ENCODE data around the gene DGKE.

DGKE gene

GRCh38 chr17:56810891-56811775, 22.8 kb upstream of the DGKE start:
- H3K4me3 ChIP-seq (replicated peaks; ENCODE audit: low read depth, low read length): no peak overlapping the region
- no peak for TF ChIP-seq CTCF (IDR thresholded peaks at IDR 0.05; ENCODE audit: low read depth, low read length, missing control alignments)
- no peak for DNase-seq (ENCODE audit: extremely low read depth, low read depth)

GRCh38 chr17:56812901-56813388, 21.0 kb upstream of the DGKE start:
- DNase-seq (ENCODE audit: extremely low read depth, low read depth): no peak
- H3K4me3 ChIP-seq (replicated peaks; ENCODE audit: low read depth, low read length): no peak overlapping the region
- no peak for TF ChIP-seq CTCF (IDR thresholded peaks at IDR 0.05; ENCODE audit: low read depth, low read length, missing control alignments)

- DNase-seq (ENCODE audit: extremely low read depth, low read depth): no peak
Measured at GRCh38 chr17:56815711-56816110, 18.2 kb upstream of the DGKE start.

GRCh38 chr17:56817066-56817465, 16.9 kb upstream of the DGKE start:
- no peak overlapping the region for H3K4me3 ChIP-seq (replicated peaks; ENCODE audit: low read depth, low read length)
- TF ChIP-seq CTCF (IDR thresholded peaks at IDR 0.05; ENCODE audit: low read depth, low read length, missing control alignments): no peak
- DNase-seq (ENCODE audit: extremely low read depth, low read depth): no peak

More at GRCh38 chr17:56815711-56816110, 18.2 kb upstream of the DGKE start:
- TF ChIP-seq CTCF (IDR thresholded peaks at IDR 0.05; ENCODE audit: low read depth, low read length, missing control alignments): no peak
- no peak overlapping the region for H3K4me3 ChIP-seq (replicated peaks; ENCODE audit: low read depth, low read length)

GRCh38 chr17:56819030-56819429, 14.9 kb upstream of the DGKE start:
- no peak overlapping the region for H3K4me3 ChIP-seq (replicated peaks; ENCODE audit: low read depth, low read length)
- TF ChIP-seq CTCF (IDR thresholded peaks at IDR 0.05; ENCODE audit: low read depth, low read length, missing control alignments): no peak
- no peak for DNase-seq (ENCODE audit: extremely low read depth, low read depth)

GRCh38 chr17:56819431-56820145, 14.4 kb upstream of the DGKE start:
- no peak overlapping the region for H3K4me3 ChIP-seq (replicated peaks; ENCODE audit: low read depth, low read length)
- peak; percentile 69 for TF ChIP-seq CTCF (IDR thresholded peaks at IDR 0.05; ENCODE audit: low read depth, low read length, missing control alignments)
- peak; percentile 64 for DNase-seq (ENCODE audit: extremely low read depth, low read depth)
